OCI-LY7 (cell line): ENCODE results near the gene ZSWIM5. TPM values are rescaled to one million over a fixed set of nuclear protein-coding genes. Genes with fewer than 3 reads are reported as not detected.

Experiments
- BruUV-seq: library from RNA; stranded (reverse); fragments of 400-500 nt; replicated peaks from 2 replicates; lab custom pipeline; 2021; lab: Mats Ljungman, UMichigan
- CTCF ChIA-PET: fragments of 300-600 bp; sonication (Branson Sonifier 250); formaldehyde crosslinking; loops from one replicate; lab custom pipeline; 2022; ENCODE audit warnings: antibody characterized with exemption; ENCODE audit not compliant: unreplicated experiment; lab: Charles Lee
- POLR2A ChIA-PET: fragments of 300-600 bp; sonication (Branson Sonifier 250); formaldehyde crosslinking; loops from one replicate; lab custom pipeline; 2022; ENCODE audit warnings: antibody characterized with exemption; lab: Charles Lee
- DNase-seq: peaks from one replicate; pipeline ENCODE4 v3.0.0-alpha.2; 2015; ENCODE audit warnings: low spot score
- H2AFZ ChIP-seq: fragments of 200-600 bp; sonication (generic), shearing (Covaris generic); 2 replicates; pipeline ENCODE4 v1.6.1; 2014; ENCODE audit warnings: mild to moderate bottlenecking, antibody characterized with exemption, low read length, moderate library complexity
- H3K27ac ChIP-seq: fragments of 200-600 bp; sonication (generic); 2 replicates; pipeline ENCODE4 v1.5.1; 2014; ENCODE audit warnings: mixed run types, low read depth, mild to moderate bottlenecking, moderate library complexity, low read length, inconsistent platforms; ENCODE audit not compliant: poor library complexity, severe bottlenecking
- H3K36me3 ChIP-seq: fragments of 200-600 bp; sonication (generic); 2 replicates; pipeline ENCODE4 v1.6.1; 2014; ENCODE audit warnings: mild to moderate bottlenecking, antibody characterized with exemption, low read length, moderate library complexity, mixed read lengths; ENCODE audit not compliant: insufficient read depth
- H3K4me1 ChIP-seq: fragments of 200-600 bp; sonication (generic); 2 replicates; pipeline ENCODE4 v1.5.1; 2014; ENCODE audit warnings: mild to moderate bottlenecking, low read length; ENCODE audit not compliant: insufficient read depth, poor library complexity, severe bottlenecking
- H3K4me2 ChIP-seq: fragments of 200-600 bp; sonication (generic); 2 replicates; pipeline ENCODE4 v1.6.1; 2014; ENCODE audit warnings: mild to moderate bottlenecking, low read length
- H3K4me3 ChIP-seq: fragments of 200-600 bp; sonication (generic); 2 replicates; pipeline ENCODE4 v1.5.1; 2014; ENCODE audit warnings: mild to moderate bottlenecking, low read depth, low read length; ENCODE audit not compliant: poor library complexity, severe bottlenecking
- H3K79me2 ChIP-seq: fragments of 200-600 bp; sonication (generic); 2 replicates; pipeline ENCODE4 v1.6.1; 2016; ENCODE audit warnings: low read depth, mild to moderate bottlenecking, low read length, moderate library complexity, mixed read lengths; ENCODE audit not compliant: insufficient read depth
- H3K9me2 ChIP-seq: fragments of 200-600 bp; sonication (generic); 2 replicates; pipeline ENCODE4 v1.6.1; 2016; ENCODE audit warnings: mild to moderate bottlenecking, low read length, mixed read lengths; ENCODE audit not compliant: insufficient read depth
- H3K9me3 ChIP-seq: fragments of 200-600 bp; sonication (generic); 2 replicates; pipeline ENCODE4 v1.6.1; 2014; ENCODE audit warnings: mild to moderate bottlenecking, mixed run types, low read length, mixed read lengths
- H4K20me1 ChIP-seq: fragments of 200-600 bp; sonication (generic); 2 replicates; pipeline ENCODE4 v1.6.1; 2014; ENCODE audit warnings: mild to moderate bottlenecking, antibody characterized with exemption, low read length, moderate library complexity, mixed read lengths; ENCODE audit not compliant: insufficient read depth
- CTCF ChIP-seq: fragments of 200-600 bp; sonication (generic); conservative IDR thresholded peaks from 2 replicates; pipeline ENCODE4 v1.5.1; 2014; ENCODE audit warnings: mild to moderate bottlenecking, antibody characterized with exemption, low read length, moderate library complexity, mixed read lengths
- EZH2phosphoT487 ChIP-seq: fragments of 200-600 bp; sonication (generic); IDR thresholded peaks from 2 replicates; pipeline ENCODE4 v1.6.1; 2018; ENCODE audit warnings: low read depth, borderline replicate concordance, mild to moderate bottlenecking, mixed run types, antibody characterized with exemption, low read length, moderate library complexity, mixed read lengths
- intact Hi-C: fragments of 100-400 bp; cut with micrococcal nuclease; formaldehyde crosslinking; loops from one replicate; pipeline ENCODE4 v1.10.0; 2022; ENCODE audit not compliant: unreplicated experiment
- total RNA-seq, 2 experiments: library from RNA; depleted of rRNA in 1 of 2; stranded (reverse); fragments of >200 nt in 1 of 2; shearing (Covaris generic) in 1 of 2; gene quantifications; 2 replicates each; pipeline ENCODE4 v1.2.3, GENCODE V29; 2014 to 2022

ZSWIM5 gene
- total RNA-seq, 2 experiments from 2014 or later, result 0.28 to 0.42 TPM

DNA sequence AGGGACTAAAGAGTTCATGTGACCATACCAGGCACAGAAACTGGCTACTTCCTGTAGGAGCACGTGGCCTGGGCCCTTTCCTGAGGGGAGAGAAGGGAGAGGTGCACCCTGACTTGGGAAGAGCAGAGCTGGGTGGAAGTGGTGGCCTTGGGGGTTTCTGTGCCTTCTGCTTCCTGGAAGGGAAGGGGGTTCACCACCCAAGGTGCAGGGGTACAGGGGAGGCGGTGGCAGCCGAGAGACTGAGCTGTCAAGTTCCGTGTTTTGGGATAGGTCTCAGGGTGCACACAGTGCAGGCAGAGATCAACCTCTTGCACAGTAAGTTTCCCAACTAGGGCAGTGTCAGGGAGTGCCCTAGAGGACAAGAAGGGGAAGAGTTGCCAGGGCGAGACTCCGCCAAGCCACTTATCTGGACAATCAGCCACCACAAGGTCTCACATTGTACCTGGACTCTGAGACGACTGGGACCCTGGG, 205.4 kb downstream of the ZSWIM5 start:
- Histone ChIP-seq H3K4me3 (no peak overlapping the region), H4K20me1 (no peaks in the 10 kb centered on the region), H3K4me2 (no peak overlapping the region), H3K9me3 (no peaks in the 10 kb centered on the region), H2AFZ (no peak overlapping the region; the same call in 1 of the 2 replicates), H3K9me2 (no peaks in the 10 kb centered on the region), H3K79me2 (no peaks in the 10 kb centered on the region), H3K36me3 (peaks cover 31% of the 10 kb centered on the region; the same call in 1 of the 2 replicates), H3K27ac (no peak overlapping the region), H3K4me1 (peaks cover 7% of the 10 kb centered on the region)
- ChIA-PET CTCF (no interaction called here), POLR2A (no interaction called here)
- no peak for DNase-seq
- intact Hi-C loops, result no loop called here
- TF ChIP-seq CTCF, result no peak
- no peak for TF ChIP-seq EZH2phosphoT487
- no TSS peak for BruUV-seq

DNA sequence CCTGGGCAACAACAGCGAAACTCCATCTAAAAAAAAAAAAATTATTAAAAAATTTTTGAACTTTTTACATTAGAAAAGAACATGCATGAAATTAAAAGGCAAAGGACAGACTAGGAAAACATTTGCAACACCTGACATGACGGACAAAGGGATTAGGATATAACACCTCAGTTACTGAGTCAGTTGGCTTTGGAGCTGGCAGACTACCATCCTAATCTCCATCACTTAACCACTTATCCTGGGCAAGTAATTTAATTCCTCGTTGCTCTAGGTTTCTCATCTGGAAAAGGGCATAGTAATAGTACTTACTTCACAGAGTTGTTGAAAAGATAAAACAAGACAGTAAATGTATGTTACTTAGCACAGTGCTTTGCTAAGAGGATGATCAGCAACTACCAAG, 207.2 kb downstream of the ZSWIM5 start:
- H3K9me2 ChIP-seq, result no peaks in the 10 kb centered on the region
- H4K20me1 ChIP-seq, result no peaks in the 10 kb centered on the region
- H3K4me1 ChIP-seq, result peaks cover 7% of the 10 kb centered on the region
- CTCF ChIA-PET, result interaction anchor here (0.5 kb wide), 1 partner anchor 12 kb away, joined by 4 read pairs; no protein-coding TSS in a partner anchor
- H3K9me3 ChIP-seq, result no peaks in the 10 kb centered on the region
- H2AFZ ChIP-seq, result no peak overlapping the region
- TF ChIP-seq CTCF (no peak), EZH2phosphoT487 (no peak)
- H3K27ac ChIP-seq, result no peak overlapping the region
- DNase-seq, result no peak
- no peak overlapping the region for H3K4me2 ChIP-seq
- POLR2A ChIA-PET, result no interaction called here
- no peaks in the 10 kb centered on the region for H3K79me2 ChIP-seq
- intact Hi-C loops, result no loop called here
- peaks cover 15% of the 10 kb centered on the region; the same call in 1 of the 2 replicates for H3K36me3 ChIP-seq
- BruUV-seq, result no TSS peak
- no peak overlapping the region for H3K4me3 ChIP-seq

DNA sequence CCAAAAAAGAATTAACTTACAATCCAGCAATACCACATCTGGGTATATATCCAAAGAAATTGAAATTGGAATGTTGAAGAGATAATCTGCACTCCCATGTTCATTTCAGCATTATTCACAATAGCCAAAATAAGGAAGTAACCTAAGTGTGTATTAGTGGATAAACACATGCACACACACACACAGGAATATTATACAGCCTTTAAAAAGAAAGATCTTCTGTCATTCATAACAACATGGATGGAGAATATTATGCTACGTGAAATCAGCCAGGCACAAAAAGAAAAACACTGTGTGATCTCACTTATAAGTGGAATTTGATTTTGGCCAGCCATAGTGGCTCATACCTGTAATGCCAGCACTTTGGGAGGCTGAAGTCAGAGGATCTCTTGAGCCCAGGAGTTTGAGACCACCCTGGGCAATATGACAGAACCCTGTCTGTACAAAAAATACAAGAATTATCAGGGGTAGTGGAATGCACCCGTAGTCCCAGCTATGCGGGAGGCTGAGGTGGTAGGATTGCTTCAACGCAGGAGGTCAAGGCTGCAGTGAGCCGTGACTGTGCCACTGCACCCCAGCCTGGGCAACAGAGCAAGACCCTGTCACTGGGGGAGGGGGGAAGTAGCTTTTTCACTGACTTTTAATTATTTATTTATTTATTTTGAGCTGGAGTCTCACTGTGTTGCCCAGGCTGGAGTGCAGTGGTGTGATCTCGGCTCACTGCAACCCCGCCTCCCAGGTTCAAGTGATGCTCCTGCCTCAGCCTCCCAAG, 210.8 kb downstream of the ZSWIM5 start:
- no peak overlapping the region for H2AFZ ChIP-seq
- H3K36me3 ChIP-seq, result no peaks in the 10 kb centered on the region
- POLR2A ChIA-PET, result interaction anchor here (0.6 kb wide), 1 partner anchor 306 kb away, joined by 3 read pairs; no protein-coding TSS in a partner anchor
- H3K4me3 ChIP-seq, result no peak overlapping the region
- H3K79me2 ChIP-seq, result no peaks in the 10 kb centered on the region
- TF ChIP-seq CTCF (no peak), EZH2phosphoT487 (no peak)
- no TSS peak for BruUV-seq
- CTCF ChIA-PET, result no interaction called here
- intact Hi-C loops, result no loop called here
- H3K27ac ChIP-seq, result no peak overlapping the region
- H3K4me1 ChIP-seq, result peaks cover 5% of the 10 kb centered on the region
- no peak for DNase-seq
- H3K9me3 ChIP-seq, result no peaks in the 10 kb centered on the region
- H3K9me2 ChIP-seq, result no peaks in the 10 kb centered on the region
- no peaks in the 10 kb centered on the region for H4K20me1 ChIP-seq
- H3K4me2 ChIP-seq, result no peak overlapping the region
